Activated naive CD4-positive, alpha-beta T cell treated with anti-CD3 and anti-CD28 coated beads, Interleukin-2, amount 50 U/mL, for 72 hours (primary cell): ENCODE data around the gene SLC6A17. TPM values are rescaled to one million over a fixed set of nuclear protein-coding genes. Genes with fewer than 3 reads are reported as not detected.

Experiments
- ATAC-seq, 2 donors: fragments of 150-1000 bp; cut with Tn5 transposase; 2 replicates each; pipeline ENCODE4 v1.10.0; 2021; ENCODE audit warnings: mild to moderate bottlenecking in 2 of 2, moderate library complexity in 2 of 2
- DNase-seq, 2 donors: peaks; one replicate each; pipeline ENCODE4 v3.0.0; 2021 to 2022; ENCODE audit warnings: low spot score in 2 of 2
- H3K27ac Mint-ChIP-seq, 2 donors: one replicate each; pipeline ENCODE4 v1.8.0; 2022; ENCODE audit warnings: mild to moderate bottlenecking in 2 of 2, mixed read lengths in 2 of 2
- H3K36me3 Mint-ChIP-seq, 2 donors: one replicate each; pipeline ENCODE4 v1.8.0; 2022; ENCODE audit warnings: mixed read lengths in 2 of 2
- H3K9me3 Mint-ChIP-seq, 2 donors: one replicate each; pipeline ENCODE4 v1.8.0; 2022; ENCODE audit warnings: mixed read lengths in 2 of 2
- total RNA-seq, 2 donors: library from RNA; stranded (reverse); gene quantifications; one replicate each; pipeline ENCODE4 v1.2.3, GENCODE V29; 2022

The SLC6A17 gene
- total RNA-seq, 2 donors from 2014 or later = 0.04 TPM; not detected in 1

DNA sequence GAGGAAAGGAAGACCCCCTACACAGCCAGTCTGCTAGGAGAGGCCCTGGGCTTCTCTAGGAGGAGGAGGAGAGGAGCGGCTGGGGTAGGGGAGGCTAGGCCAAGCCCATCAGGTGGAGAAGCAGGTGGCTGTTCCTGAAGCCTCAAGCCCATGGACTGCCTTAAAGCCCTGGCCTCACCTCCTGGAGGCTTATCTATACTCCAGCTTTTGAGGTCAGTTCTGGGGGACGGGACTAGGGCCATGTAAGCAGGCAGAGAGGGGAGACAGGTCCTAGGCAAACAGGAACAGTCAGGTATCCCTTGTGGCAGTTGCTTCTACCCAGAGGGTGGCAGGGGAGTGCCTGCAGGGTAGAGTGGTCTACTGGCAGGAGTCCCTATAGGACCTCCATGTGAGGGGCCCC, 100.5 kb downstream of the SLC6A17 start:
- H3K9me3 Mint-ChIP-seq = peaks cover 0 to 5% of the 10 kb centered on the region in 2 donors
- no peak for ATAC-seq
- DNase-seq = no peak
- no peaks in the 10 kb centered on the region for H3K36me3 Mint-ChIP-seq
- H3K27ac Mint-ChIP-seq = no peak overlapping the region

Other genes with a start within 250 kb of the SLC6A17 start
- gene CSF1, start 239.6 kb upstream of the SLC6A17 start, total RNA-seq = 10 to 100 TPM; 13.7 to 19.9 TPM
- 100 to 1,000 TPM in 1 of 2 donors, 10 to 100 TPM in 1; 78.8 to 112 TPM for gene AHCYL1, start 165.7 kb upstream of the SLC6A17 start, total RNA-seq
- 10 to 100 TPM; 26.5 to 39.8 TPM for gene STRIP1, start 115.9 kb upstream of the SLC6A17 start, total RNA-seq
- gene ALX3, start 79.8 kb upstream of the SLC6A17 start, total RNA-seq = not detected
- not detected for gene UBL4B, start 38.1 kb upstream of the SLC6A17 start, total RNA-seq
- gene KCNC4, start 59.8 kb downstream of the SLC6A17 start, total RNA-seq = 10 to 100 TPM in 1 of 2 donors, 1 to 10 TPM in 1; 8.6 to 27.1 TPM
- 100 to 1,000 TPM in 1 of 2 donors, 10 to 100 TPM in 1; 71.0 to 173 TPM for gene RBM15, start 188.9 kb downstream of the SLC6A17 start, total RNA-seq
- gene SLC16A4, start 240.5 kb downstream of the SLC6A17 start, total RNA-seq = under 1 TPM; 0.45 to 0.87 TPM